H1 (cell line): ENCODE measurements around the gene TPO. TPM values are rescaled to one million over a fixed set of nuclear protein-coding genes. Genes with fewer than 3 reads are reported as not detected.

Source experiments
- CTCF ChIA-PET: fragments of 300-600 bp; sonication (Branson Sonifier 250); formaldehyde crosslinking; loops from one replicate; lab custom pipeline; 2021; ENCODE audit not compliant: partially characterized antibody; lab: Charles Lee
- POLR2A ChIA-PET: fragments of 300-600 bp; sonication (Branson Sonifier 250); formaldehyde crosslinking; loops from one replicate; lab custom pipeline; 2021; ENCODE audit warnings: inconsistent platforms; ENCODE audit not compliant: partially characterized antibody; lab: Charles Lee
- DNase-seq, 2 experiments: peaks; one replicate each; pipeline versions ENCODE4 v3.0.0 to v3.0.0-alpha.2; 2010 to 2022; ENCODE audit warnings: low spot score in 2 of 2, low read depth in 1 of 2, mixed read lengths in 1 of 2
- FAIRE-seq: peaks from 2 replicates; lab custom pipeline; 2011; peaks lifted over from hg19 to GRCh38; lab: Jason Lieb, UNC
- H2AFZ ChIP-seq: 2 replicates; pipeline ENCODE4 v1.8.1; 2012; ENCODE audit warnings: low read length, inconsistent platforms
- H2AK5ac ChIP-seq: 2 replicates; pipeline ENCODE4 v1.6.1; 2013; ENCODE audit warnings: low read depth, low read length
- H2BK120ac ChIP-seq: replicated peaks from 2 replicates; pipeline ENCODE3; 2013; ENCODE audit warnings: low read depth, low read length, inconsistent platforms
- H2BK12ac ChIP-seq: 2 replicates; pipeline ENCODE4 v1.6.1; 2013; ENCODE audit warnings: low read depth, low read length
- H2BK15ac ChIP-seq: 2 replicates; pipeline ENCODE4 v1.6.1; 2013; ENCODE audit warnings: low read length
- H2BK20ac ChIP-seq: 2 replicates; pipeline ENCODE4 v1.6.1; 2013; ENCODE audit warnings: low read length
- H2BK5ac ChIP-seq: 2 replicates; pipeline ENCODE4 v1.6.1; 2013; ENCODE audit warnings: low read depth, low read length
- H3K14ac ChIP-seq: 2 replicates; pipeline ENCODE4 v1.6.1; 2013; ENCODE audit warnings: inconsistent platforms; ENCODE audit not compliant: insufficient read length
- H3K18ac ChIP-seq: 2 replicates; pipeline ENCODE4 v1.6.1; 2013; ENCODE audit warnings: low read length; ENCODE audit errors: extremely low read depth
- H3K23ac ChIP-seq: 2 replicates; pipeline ENCODE4 v1.6.1; 2013; ENCODE audit warnings: inconsistent platforms; ENCODE audit not compliant: insufficient read length
- H3K23me2 ChIP-seq: 2 replicates; pipeline ENCODE4 v1.6.1; 2013; ENCODE audit warnings: low read depth, low read length
- H3K27ac ChIP-seq: 2 replicates; pipeline ENCODE4 v1.6.1; 2011; ENCODE audit warnings: low read depth, low read length, inconsistent platforms
- H3K27me3 ChIP-seq, 4 experiments: replicated peaks in 1 of 4; 1 replicate in 1 of 4; 2 replicates in 3 of 4; pipeline versions ENCODE4 v1.6.1 to v1.8.1; 2011 to 2013; ENCODE audit warnings: low read length in 3 of 4, mild to moderate bottlenecking in 3 of 4, inconsistent platforms in 2 of 4, mixed read lengths in 2 of 4, moderate library complexity in 1 of 4; ENCODE audit not compliant: control insufficient read depth in 3 of 4, insufficient read depth in 3 of 4; ENCODE audit errors: extremely low read depth in 1 of 4
- H3K36me3 ChIP-seq, 4 experiments: 2 replicates each; pipeline versions ENCODE4 v1.6.1 to v1.8.1; 2011 to 2013; ENCODE audit warnings: mild to moderate bottlenecking in 4 of 4, low read length in 3 of 4, moderate library complexity in 2 of 4, control low read depth in 1 of 4, inconsistent platforms in 1 of 4; ENCODE audit not compliant: insufficient read depth in 4 of 4, control insufficient read depth in 2 of 4
- H3K4ac ChIP-seq: replicated peaks from 2 replicates; pipeline ENCODE3; 2013; ENCODE audit warnings: low read length, low read depth, mixed read lengths, inconsistent platforms; ENCODE audit not compliant: insufficient read length
- H3K4me1 ChIP-seq, 4 experiments: replicated peaks in 1 of 4; 1 replicate in 1 of 4; 2 replicates in 3 of 4; pipeline versions ENCODE4 v1.6.1 to v1.8.1; 2011 to 2013; ENCODE audit warnings: low read length in 3 of 4, inconsistent platforms in 2 of 4, mixed read lengths in 1 of 4; ENCODE audit not compliant: insufficient read depth in 4 of 4, control insufficient read depth in 3 of 4
- H3K4me2 ChIP-seq, 2 experiments: 2 replicates each; pipeline versions ENCODE4 v1.6.1 to v1.8.1; 2011 to 2013; ENCODE audit warnings: low read depth in 2 of 2, low read length in 2 of 2, control low read depth in 1 of 2, inconsistent platforms in 1 of 2, mild to moderate bottlenecking in 1 of 2; ENCODE audit not compliant: insufficient read depth in 1 of 2
- H3K4me3 ChIP-seq, 4 experiments: fragments of 200-600, 300-600 bp in 1 of 4; sonication (generic), shearing (Covaris generic), sonication (Bioruptor Twin) in 1 of 4; 2 replicates each; pipeline versions ENCODE4 v1.5.1 to v1.8.1; 2011 to 2016; ENCODE audit warnings: low read length in 4 of 4, low read depth in 3 of 4, control low read depth in 2 of 4, inconsistent platforms in 2 of 4, mild to moderate bottlenecking in 2 of 4, mixed read lengths in 1 of 4, moderate library complexity in 1 of 4; ENCODE audit not compliant: insufficient read depth in 2 of 4; ENCODE audit errors: extremely low read depth in 1 of 4
- H3K56ac ChIP-seq: replicated peaks from 2 replicates; pipeline ENCODE3; 2013; ENCODE audit warnings: low read depth, mild to moderate bottlenecking, mixed read lengths, low read length, inconsistent platforms; ENCODE audit not compliant: insufficient read length
- H3K79me1 ChIP-seq: 2 replicates; pipeline ENCODE4 v1.6.1; 2013; ENCODE audit warnings: low read depth, low read length, control low read depth
- H3K79me2 ChIP-seq, 2 experiments: 2 replicates each; pipeline versions ENCODE4 v1.6.1 to v1.8.1; 2012 to 2013; ENCODE audit warnings: low read length in 2 of 2, mild to moderate bottlenecking in 2 of 2, inconsistent platforms in 1 of 2; ENCODE audit not compliant: insufficient read depth in 2 of 2, control insufficient read depth in 1 of 2
- H3K9ac ChIP-seq, 4 experiments: replicated peaks in 1 of 4; 1 replicate in 1 of 4; 2 replicates in 3 of 4; pipeline versions ENCODE4 v1.6.1 to v1.8.1; 2011 to 2013; ENCODE audit warnings: low read depth in 3 of 4, low read length in 3 of 4, control low read depth in 2 of 4, mild to moderate bottlenecking in 2 of 4, moderate library complexity in 2 of 4, inconsistent platforms in 1 of 4; ENCODE audit errors: extremely low read depth in 1 of 4
- H3K9me3 ChIP-seq, 2 experiments: 2 replicates each; pipeline versions ENCODE4 v1.6.1 to v1.8.1; 2012 to 2013; ENCODE audit warnings: mild to moderate bottlenecking in 2 of 2, moderate library complexity in 2 of 2, control low read depth in 1 of 2, inconsistent platforms in 1 of 2, low read depth in 1 of 2, low read length in 1 of 2, mixed read lengths in 1 of 2; ENCODE audit not compliant: insufficient read depth in 2 of 2
- H4K20me1 ChIP-seq, 2 experiments: replicated peaks in 1 of 2; 2 replicates each; pipeline versions ENCODE3 to v1.8.1; 2011 to 2013; ENCODE audit warnings: inconsistent platforms in 2 of 2, low read length in 2 of 2, mild to moderate bottlenecking in 1 of 2; ENCODE audit not compliant: insufficient read depth in 2 of 2, control insufficient read depth in 1 of 2
- H4K5ac ChIP-seq: 2 replicates; pipeline ENCODE4 v1.6.1; 2013; ENCODE audit warnings: low read length, low read depth, mixed read lengths, inconsistent platforms; ENCODE audit not compliant: insufficient read length
- H4K8ac ChIP-seq: 2 replicates; pipeline ENCODE4 v1.8.0; 2013; ENCODE audit warnings: mild to moderate bottlenecking, moderate library complexity, low read length, inconsistent platforms; ENCODE audit not compliant: insufficient read depth; ENCODE audit errors: extremely low read depth
- H4K91ac ChIP-seq: replicated peaks from 2 replicates; pipeline ENCODE3; 2013; ENCODE audit warnings: low read length, mixed read lengths, inconsistent platforms; ENCODE audit not compliant: insufficient read length
- WGBS, 2 experiments: shearing (Covaris generic) in 1 of 2; methylation state at CpG; one replicate each; pipeline versions ENCODE4 v1.1.6 to v1.1.7; 2013 to 2015; ENCODE audit warnings: low lambda C conversion rate in 2 of 2, mixed read lengths in 2 of 2, inconsistent platforms in 1 of 2, low coverage in 1 of 2, missing lambda C conversion rate in 1 of 2; ENCODE audit not compliant: insufficient replicate concordance in 2 of 2, insufficient coverage in 1 of 2, insufficient read length in 1 of 2; ENCODE audit errors: extremely low coverage in 1 of 2, missing lambda C conversion rate in 1 of 2; 5-methylcytosine and 5-hydroxymethylcytosine counted together
- polyA plus RNA-seq, 7 experiments: library from polyadenylated mRNA; depleted of rRNA in 3 of 7; stranded (reverse) in 5 of 7; unstranded in 2 of 7; fragments of >200 nt in 5 of 7; fragments of 200-250 nt in 2 of 7; gene quantifications; 1 replicate in 5 of 7; 2 replicates in 1 of 7; 4 replicates in 1 of 7; pipeline versions ENCODE4 v1.2.1 to v1.2.3, GENCODE V29; 2011 to 2013; ENCODE audit warnings: missing spikeins in 2 of 7, mixed read lengths in 2 of 7
- total RNA-seq: library from RNA; stranded (reverse); fragmentation: NEBNext Ultra II Directional; extraction: Animal tissue kit (Norgen Biotek cat#: 25700); gene quantifications from 2 replicates; pipeline ENCODE4 v1.2.1, GENCODE V29; 2021

TPO gene
- total and polyA plus RNA-seq, 2 of the 8 experiments (the other 6 are each of a cell fraction or from before 2014, with no cell fraction given) = not detected

DNA sequence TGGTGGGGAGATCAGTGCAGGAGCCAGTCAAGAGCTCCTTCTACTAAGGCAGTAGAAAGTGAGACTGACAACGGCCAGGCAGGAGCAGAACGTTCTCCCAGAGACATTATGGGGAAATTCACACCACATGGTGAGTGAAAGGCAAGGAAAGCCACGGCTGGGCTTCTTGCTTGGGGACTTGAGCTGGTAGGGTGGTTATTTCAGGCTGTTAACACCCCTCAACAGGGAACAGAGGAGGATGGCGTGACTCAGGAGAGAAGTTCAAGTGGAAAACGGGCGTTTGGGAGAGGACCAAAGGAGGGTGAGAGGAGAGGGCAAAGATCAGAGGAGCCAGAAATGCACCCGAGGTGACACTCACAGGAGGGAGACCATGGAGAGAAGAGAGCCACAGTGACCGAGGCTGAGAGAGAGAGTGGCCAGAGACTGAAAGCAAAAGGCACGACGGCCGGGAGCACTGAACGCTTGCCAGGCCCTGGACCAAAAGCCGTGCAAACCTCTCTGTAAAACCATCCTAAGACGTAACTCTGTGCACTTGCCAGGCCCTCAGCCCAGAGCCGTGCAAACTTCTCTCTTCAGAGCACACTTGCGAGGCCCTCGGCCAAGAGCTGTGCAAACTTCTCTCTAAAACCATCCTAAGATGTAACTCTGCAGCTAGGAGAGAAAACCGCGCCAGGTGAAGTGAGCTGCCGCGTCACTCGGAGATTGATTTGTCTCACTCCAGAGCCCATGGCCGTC is 7.7 kb downstream of the TPO start:
- 85% methylated on average over 23 of the region's 23 CpGs; no CpG with 5 or more reads in 1 of the 2 experiments for WGBS, 2 experiments
- POLR2A ChIA-PET = interaction anchor here (0.6 kb wide), 1 partner anchor 149 kb away, joined by 3 read pairs; no protein-coding TSS in a partner anchor
- H3K14ac ChIP-seq = no peak overlapping the region

More for the DNA sequence above, 7.7 kb downstream of the TPO start:
- Histone ChIP-seq H2BK20ac (no peak overlapping the region), H2AK5ac (no peak overlapping the region), H3K4me3 (no peak overlapping the region), H3K27me3 (peaks cover 0 to 6% (median 1%) of the 10 kb centered on the region in 4 experiments; a peak in 1 of 7 replicates), H3K23me2 (0 out of 2 replicates have a peak, but pooled peaks cover 2% of the 10 kb centered on the region), H4K20me1 (no peaks in the 10 kb centered on the region), H2AFZ (no peak overlapping the region), H4K91ac (peak overlapping the region; percentile 42), H3K23ac (no peak overlapping the region), H3K4me2 (no peak overlapping the region), H2BK120ac (no peak overlapping the region), H3K79me2 (no peaks in the 10 kb centered on the region), H3K9ac (no peak overlapping the region), H3K9me3 (no peaks in the 10 kb centered on the region), H3K36me3 (no peaks in the 10 kb centered on the region), H3K18ac (no peak overlapping the region), H2BK5ac (no peak overlapping the region), H3K56ac (no peak overlapping the region), H3K79me1 (no peaks in the 10 kb centered on the region), H2BK15ac (no peak overlapping the region), H3K4ac (no peak overlapping the region), H2BK12ac (no peak overlapping the region), H3K27ac (no peak overlapping the region), H4K5ac (no peak overlapping the region), H3K4me1 (no peaks in the 10 kb centered on the region), H4K8ac (no peak overlapping the region)
- CTCF ChIA-PET = interaction anchor here (0.6 to 1.2 kb wide), 4 partner anchors 9 to 290 kb away, joined by 3 to 4 read pairs (median 4); no protein-coding TSS in a partner anchor
- DNase-seq (peak in 1 of 2 experiments; percentile 31), FAIRE-seq (no peak)
